ENCODE data around the gene NTRK2. TPM values are rescaled to one million over a fixed set of nuclear protein-coding genes. Genes with fewer than 3 reads are reported as not detected.

The NTRK2 gene
- total RNA-seq, 1 donor from 2014 or later: 4.6 TPM

GRCh38 chr9:84839541-84839940 lies 170.0 kb downstream of the NTRK2 start:
- H3K9ac ChIP-seq (ENCODE audit: low read length): no peak overlapping the region
- no peaks in the 10 kb centered on the region for H3K79me2 ChIP-seq (ENCODE audit: insufficient read depth, low read length)
- Mint-ChIP-seq H3K9me3 (ENCODE audit: unreplicated experiment) (no peaks in the 10 kb centered on the region), H3K27ac (ENCODE audit: unreplicated experiment) (no peak overlapping the region), H3K36me3 (ENCODE audit: low read depth, unreplicated experiment) (no peaks in the 10 kb centered on the region), H3K4me1 (ENCODE audit: low read depth, unreplicated experiment) (peaks cover 11% of the 10 kb centered on the region), H3K4me3 (ENCODE audit: unreplicated experiment) (no peak overlapping the region), H3K27me3 (ENCODE audit: low read depth, unreplicated experiment) (peaks cover 7% of the 10 kb centered on the region)
- no peak overlapping the region for H2AFZ ChIP-seq (ENCODE audit: low read depth, low read length)
- no peaks in the 10 kb centered on the region for H3K9me3 ChIP-seq (ENCODE audit: insufficient read depth, low read depth, low read length)
- TF ChIP-seq EZH2 (IDR thresholded peaks at IDR 0.05; ENCODE audit: insufficient read depth, low read length) (no peak), CTCF (IDR thresholded peaks at IDR 0.05; ENCODE audit: insufficient read depth, low read depth, low read length) (no peak)
- H3K36me3 ChIP-seq (ENCODE audit: insufficient read depth, low read length): no peaks in the 10 kb centered on the region
- H3K4me2 ChIP-seq (ENCODE audit: low read length): peak overlapping the region; percentile 54
- peaks cover 10% of the 10 kb centered on the region for H3K4me1 ChIP-seq (ENCODE audit: insufficient read depth, low read length)
- H3K27me3 ChIP-seq (ENCODE audit: insufficient read depth, low read length): peaks cover 2% of the 10 kb centered on the region
- H3K27ac ChIP-seq (ENCODE audit: low read depth, low read length): no peak overlapping the region
- DNase-seq (ENCODE audit: low read depth): peak; percentile 74
- no peak for FAIRE-seq
- no peaks in the 10 kb centered on the region for H4K20me1 ChIP-seq (ENCODE audit: insufficient read depth, low read length)
- H3K4me3 ChIP-seq (ENCODE audit: insufficient read depth, low read depth, low read length): no peak overlapping the region

GRCh38 chr9:84841931-84842330 lies 172.4 kb downstream of the NTRK2 start:
- Mint-ChIP-seq H3K4me3 (ENCODE audit: unreplicated experiment) (no peak overlapping the region), H3K4me1 (ENCODE audit: low read depth, unreplicated experiment) (peaks cover 11% of the 10 kb centered on the region), H3K36me3 (ENCODE audit: low read depth, unreplicated experiment) (no peaks in the 10 kb centered on the region), H3K27me3 (ENCODE audit: low read depth, unreplicated experiment) (peaks cover 7% of the 10 kb centered on the region), H3K9me3 (ENCODE audit: unreplicated experiment) (no peaks in the 10 kb centered on the region), H3K27ac (ENCODE audit: unreplicated experiment) (no peak overlapping the region)
- peaks cover 2% of the 10 kb centered on the region for H3K27me3 ChIP-seq (ENCODE audit: insufficient read depth, low read length)
- no peak overlapping the region for H3K4me3 ChIP-seq (ENCODE audit: insufficient read depth, low read depth, low read length)
- no peak for FAIRE-seq
- no peak overlapping the region for H3K27ac ChIP-seq (ENCODE audit: low read depth, low read length)
- peaks cover 10% of the 10 kb centered on the region for H3K4me1 ChIP-seq (ENCODE audit: insufficient read depth, low read length)
- no peaks in the 10 kb centered on the region for H3K9me3 ChIP-seq (ENCODE audit: insufficient read depth, low read depth, low read length)
- no peaks in the 10 kb centered on the region for H4K20me1 ChIP-seq (ENCODE audit: insufficient read depth, low read length)
- no peak overlapping the region for H3K4me2 ChIP-seq (ENCODE audit: low read length)
- no peak for DNase-seq (ENCODE audit: low read depth)
- H3K9ac ChIP-seq (ENCODE audit: low read length): no peak overlapping the region
- TF ChIP-seq EZH2 (IDR thresholded peaks at IDR 0.05; ENCODE audit: insufficient read depth, low read length) (no peak), CTCF (IDR thresholded peaks at IDR 0.05; ENCODE audit: insufficient read depth, low read depth, low read length) (no peak)
- H3K36me3 ChIP-seq (ENCODE audit: insufficient read depth, low read length): no peaks in the 10 kb centered on the region
- no peaks in the 10 kb centered on the region for H3K79me2 ChIP-seq (ENCODE audit: insufficient read depth, low read length)
- H2AFZ ChIP-seq (ENCODE audit: low read depth, low read length): no peak overlapping the region

DNA sequence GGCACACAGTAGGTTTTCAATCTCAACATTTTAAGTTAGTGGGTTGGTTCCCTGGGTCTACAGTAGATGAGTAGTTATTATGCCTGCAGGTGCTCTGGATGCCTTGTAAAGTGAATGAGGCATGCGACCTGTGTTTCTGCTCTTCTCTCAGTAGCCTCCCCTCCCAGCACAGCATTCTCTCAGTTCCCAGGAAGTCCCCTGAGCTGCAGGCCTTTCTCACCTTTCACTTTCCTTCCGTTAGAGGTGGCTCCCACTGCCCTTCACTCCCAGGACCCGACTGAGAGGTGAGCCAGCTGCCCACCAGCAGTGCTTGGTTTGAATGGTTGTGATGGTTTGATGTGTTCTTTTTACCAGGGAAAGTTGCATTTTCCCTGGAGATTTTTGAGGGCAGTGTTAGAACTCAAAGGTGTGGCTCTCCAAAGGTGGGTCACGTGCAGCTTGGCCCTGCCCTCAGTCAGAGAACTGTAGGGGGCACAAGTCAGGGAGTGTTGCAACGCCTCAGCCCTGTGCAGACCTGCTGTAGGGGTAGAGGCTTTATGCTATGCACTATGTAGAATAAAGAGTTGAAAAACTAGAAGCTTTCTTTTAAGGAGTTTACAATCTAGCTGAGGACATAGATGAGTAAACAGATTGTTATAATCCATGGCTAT lies 173.8 kb downstream of the NTRK2 start:
- H3K27ac Mint-ChIP-seq (ENCODE audit: unreplicated experiment): no peak overlapping the region
- no peaks in the 10 kb centered on the region for H3K9me3 Mint-ChIP-seq (ENCODE audit: unreplicated experiment)
- H3K36me3 ChIP-seq (ENCODE audit: insufficient read depth, low read length): no peaks in the 10 kb centered on the region
- no peaks in the 10 kb centered on the region for H3K36me3 Mint-ChIP-seq (ENCODE audit: low read depth, unreplicated experiment)
- peaks cover 11% of the 10 kb centered on the region for H3K4me1 Mint-ChIP-seq (ENCODE audit: low read depth, unreplicated experiment)
- FAIRE-seq (no peak), DNase-seq (ENCODE audit: low read depth) (no peak)
- no peaks in the 10 kb centered on the region for H3K79me2 ChIP-seq (ENCODE audit: insufficient read depth, low read length)
- peaks cover 2% of the 10 kb centered on the region for H3K27me3 ChIP-seq (ENCODE audit: insufficient read depth, low read length)
- TF ChIP-seq EZH2 (IDR thresholded peaks at IDR 0.05; ENCODE audit: insufficient read depth, low read length) (no peak), CTCF (IDR thresholded peaks at IDR 0.05; ENCODE audit: insufficient read depth, low read depth, low read length) (no peak)
- H3K4me2 ChIP-seq (ENCODE audit: low read length): no peak overlapping the region
- H3K9ac ChIP-seq (ENCODE audit: low read length): no peak overlapping the region
- H3K27ac ChIP-seq (ENCODE audit: low read depth, low read length): no peak overlapping the region
- H2AFZ ChIP-seq (ENCODE audit: low read depth, low read length): no peak overlapping the region
- H3K4me3 ChIP-seq (ENCODE audit: insufficient read depth, low read depth, low read length): no peak overlapping the region
- H3K4me3 Mint-ChIP-seq (ENCODE audit: unreplicated experiment): no peak overlapping the region
- no peaks in the 10 kb centered on the region for H4K20me1 ChIP-seq (ENCODE audit: insufficient read depth, low read length)
- H3K27me3 Mint-ChIP-seq (ENCODE audit: low read depth, unreplicated experiment): peaks cover 7% of the 10 kb centered on the region
- H3K4me1 ChIP-seq (ENCODE audit: insufficient read depth, low read length): peaks cover 10% of the 10 kb centered on the region
- no peaks in the 10 kb centered on the region for H3K9me3 ChIP-seq (ENCODE audit: insufficient read depth, low read depth, low read length)
